GM18951 (cell line): ENCODE data around the gene HSD17B13.
"Not testable (repeated sequence)": the region's sequence is repeated elsewhere in the genome, so short reads cannot be mapped to it uniquely, and the experiment has no call there.

ENCODE experiments used
- POLR2A ChIP-seq: IDR thresholded peaks from 4 replicates; pipeline ENCODE4 v1.6.1; 2011; ENCODE audit warnings: mild to moderate bottlenecking; ENCODE audit not compliant: insufficient read length, insufficient read depth; ENCODE audit errors: extremely low read depth
- in situ Hi-C: fragments of 300-500 bp; cut with MboI; formaldehyde crosslinking; loops from one replicate; pipeline ENCODE4 v1.12.0; 2022; ENCODE audit warnings: low sequenced_read_pairs, mixed read lengths, inconsistent platforms; ENCODE audit not compliant: unreplicated experiment

Gene HSD17B13

GRCh38 chr4:87322754-87323153 is at the start of gene HSD17B13:
Gene HSD17B13, minus strand, starts transcription at chr4:87322882. Its CDS starts 41 bp downstream, at chr4:87322841.
- in situ Hi-C loops: no loop called here
- no peak for TF ChIP-seq POLR2A

DNA sequence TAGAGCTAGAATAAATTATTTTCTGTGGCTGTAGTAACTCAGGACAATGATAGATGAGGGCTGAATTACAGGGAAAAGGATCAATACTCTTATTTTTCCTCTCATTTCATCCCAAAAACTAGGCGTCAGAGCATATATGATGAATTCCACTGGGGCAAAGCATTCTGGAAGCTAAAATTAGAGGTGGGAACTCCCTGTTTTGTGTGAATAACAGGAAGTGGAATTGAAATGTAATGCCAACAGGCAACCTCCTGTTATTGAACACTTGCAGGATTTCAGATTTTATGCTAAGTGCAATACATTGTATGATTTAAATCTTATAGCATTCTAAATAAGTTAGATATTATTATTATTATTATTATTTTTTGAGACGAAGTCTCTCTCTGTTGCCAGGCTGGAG is 47.4 kb upstream of the HSD17B13 start:
- in situ Hi-C loops: loop anchor here (10.0 kb wide), 1 partner anchor 95 kb away; no protein-coding TSS in a partner anchor
- TF ChIP-seq POLR2A: no peak

- in situ Hi-C loops: no loop called here
- TF ChIP-seq POLR2A: no peak
These were observed 44.0 kb upstream of the HSD17B13 start for GRCh38 chr4:87366521-87367162.

DNA sequence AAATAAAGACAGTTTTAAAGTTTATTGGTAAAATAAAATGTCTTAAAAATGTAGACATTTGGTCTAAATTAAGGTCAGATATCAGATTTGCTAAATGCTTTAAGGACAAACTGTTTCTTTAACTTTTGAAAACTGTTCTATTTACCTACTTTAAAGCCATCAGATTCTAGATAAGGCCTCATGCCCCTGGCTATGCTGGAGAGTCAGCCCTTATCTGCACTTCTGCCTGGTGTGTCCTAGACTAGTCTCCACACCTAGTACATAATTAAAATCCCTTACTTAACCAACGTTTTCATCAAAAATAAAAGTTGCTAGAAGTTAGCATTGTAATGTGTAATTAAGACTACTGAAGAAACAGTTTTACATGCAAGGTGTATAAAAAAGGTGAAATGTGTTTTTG is 42.7 kb upstream of the HSD17B13 start:
- in situ Hi-C loops: no loop called here
- no peak for TF ChIP-seq POLR2A

GRCh38 chr4:87363552-87363951 is 40.9 kb upstream of the HSD17B13 start:
- in situ Hi-C loops: no loop called here
- no peak for TF ChIP-seq POLR2A

GRCh38 chr4:87360338-87360935 is 37.8 kb upstream of the HSD17B13 start:
- TF ChIP-seq POLR2A: no peak
- in situ Hi-C loops: no loop called here

DNA sequence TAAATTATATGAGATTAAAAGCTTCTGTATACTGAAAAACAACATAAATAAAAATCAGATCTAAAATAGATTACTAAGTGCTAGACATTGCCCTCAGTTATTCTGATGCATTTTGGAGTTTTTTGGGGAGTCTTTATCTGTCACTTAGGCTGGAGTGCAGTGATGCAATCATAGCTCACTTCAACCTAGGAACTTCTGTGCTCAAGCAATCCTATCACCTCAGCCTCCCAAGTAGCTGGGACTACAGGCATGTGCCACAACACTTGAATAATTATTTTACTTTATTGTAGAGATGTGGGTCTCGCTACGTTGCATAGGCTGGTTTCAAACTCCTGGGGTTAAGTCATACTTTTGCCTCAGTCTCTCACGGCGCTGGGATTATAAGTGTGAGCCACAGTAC is 36.6 kb upstream of the HSD17B13 start:
- TF ChIP-seq POLR2A: no peak
- in situ Hi-C loops: no loop called here

DNA sequence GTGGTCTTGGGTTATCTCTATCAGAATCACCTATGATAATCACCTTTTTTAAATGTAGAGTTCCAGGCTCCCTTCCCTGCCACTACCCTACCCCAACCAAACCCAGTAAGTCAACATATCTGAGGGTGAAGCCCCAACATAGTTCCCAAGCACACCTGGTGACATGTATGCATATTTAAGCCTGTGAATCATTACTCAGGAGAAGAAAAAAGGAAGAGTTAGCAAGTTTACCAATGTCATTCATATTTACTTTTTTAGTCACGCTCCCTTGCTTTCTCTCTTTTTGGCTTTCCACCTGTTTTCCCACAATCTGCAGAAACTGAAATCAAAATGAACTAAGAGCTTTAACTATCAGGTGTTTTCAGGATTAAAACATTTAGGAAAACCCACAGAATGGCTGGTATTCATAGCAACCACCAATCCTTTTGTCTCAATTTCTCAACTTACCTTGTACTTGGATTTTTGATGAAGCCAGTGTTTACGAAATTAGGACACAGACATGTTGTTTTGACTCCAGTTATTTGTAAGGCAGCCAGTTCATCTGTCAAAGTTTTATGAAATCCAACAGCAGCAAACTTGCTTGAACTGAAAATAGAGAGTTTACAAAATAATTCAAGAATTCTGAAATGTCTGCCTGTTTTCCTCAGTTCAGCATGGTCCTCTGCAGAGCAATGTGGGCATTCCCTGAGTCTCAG is 34.3 kb upstream of the HSD17B13 start:
- TF ChIP-seq POLR2A: no peak
- in situ Hi-C loops: no loop called here

DNA sequence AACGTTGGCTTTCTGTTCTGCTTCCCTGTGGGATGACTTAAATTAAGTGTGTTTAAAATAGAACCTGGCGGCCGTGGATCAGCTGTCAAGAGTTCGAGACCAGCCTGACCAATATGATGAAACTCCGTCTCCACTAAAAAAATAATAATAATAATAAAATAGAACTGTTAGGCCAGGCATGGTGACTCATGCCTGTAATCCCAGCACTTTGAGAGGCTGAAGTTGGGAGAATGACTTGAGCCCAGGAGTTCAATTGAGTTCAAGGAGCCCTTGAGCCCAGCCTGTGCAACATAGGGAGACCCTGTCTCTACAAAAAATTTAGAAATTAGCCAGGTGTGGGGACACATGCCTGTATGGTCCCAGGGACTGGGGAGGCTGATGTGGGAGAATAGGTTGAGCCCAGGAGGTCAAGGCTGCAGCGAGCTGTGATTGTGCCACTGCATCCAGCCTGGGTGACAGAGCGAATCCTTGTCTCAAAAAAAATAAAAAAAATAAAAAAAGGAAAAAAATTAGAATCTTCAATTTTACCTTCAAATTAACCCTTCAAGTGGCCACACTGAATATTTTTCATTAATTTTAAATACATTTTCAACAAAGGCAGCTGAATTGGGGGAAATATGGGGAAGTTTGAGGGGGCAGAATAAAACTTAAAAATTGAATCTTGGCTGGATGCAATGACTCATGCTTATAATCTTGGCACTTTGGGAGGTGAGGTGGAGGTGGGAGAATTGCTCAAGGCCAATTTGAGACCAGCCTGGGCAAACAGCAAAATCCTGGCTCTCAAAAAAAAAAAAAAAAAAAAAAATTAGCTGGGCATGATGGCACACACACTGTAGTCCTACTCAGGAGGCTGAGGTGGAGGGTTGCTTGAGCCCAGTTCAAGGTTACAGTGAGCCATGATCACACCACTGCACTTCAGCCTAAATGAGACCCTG is 31.8 kb upstream of the HSD17B13 start:
- no peak for TF ChIP-seq POLR2A
- in situ Hi-C loops: no loop called here

DNA sequence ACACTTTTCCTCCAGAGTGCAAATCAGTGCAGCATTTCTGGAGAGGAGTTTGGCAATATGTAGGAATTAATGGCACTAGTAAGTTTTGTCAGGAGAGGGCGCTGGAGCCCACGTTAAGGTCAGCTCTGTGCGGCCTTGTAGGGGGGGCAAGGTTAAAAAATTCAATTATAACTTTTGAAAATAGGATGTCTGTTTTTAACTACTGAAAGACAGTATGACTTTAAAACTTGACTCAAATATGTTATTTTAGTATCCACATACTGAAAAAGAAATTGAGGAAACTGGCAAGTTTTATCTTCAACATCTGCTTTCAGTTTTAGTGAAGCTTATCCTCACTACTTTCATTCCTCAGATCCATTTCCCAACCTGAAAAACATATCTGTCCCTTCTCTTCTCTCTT is 30.9 kb upstream of the HSD17B13 start:
- in situ Hi-C loops: no loop called here
- TF ChIP-seq POLR2A: no peak

GRCh38 chr4:87345139-87345538 is 22.5 kb upstream of the HSD17B13 start:
- no peak for TF ChIP-seq POLR2A
- in situ Hi-C loops: no loop called here

DNA sequence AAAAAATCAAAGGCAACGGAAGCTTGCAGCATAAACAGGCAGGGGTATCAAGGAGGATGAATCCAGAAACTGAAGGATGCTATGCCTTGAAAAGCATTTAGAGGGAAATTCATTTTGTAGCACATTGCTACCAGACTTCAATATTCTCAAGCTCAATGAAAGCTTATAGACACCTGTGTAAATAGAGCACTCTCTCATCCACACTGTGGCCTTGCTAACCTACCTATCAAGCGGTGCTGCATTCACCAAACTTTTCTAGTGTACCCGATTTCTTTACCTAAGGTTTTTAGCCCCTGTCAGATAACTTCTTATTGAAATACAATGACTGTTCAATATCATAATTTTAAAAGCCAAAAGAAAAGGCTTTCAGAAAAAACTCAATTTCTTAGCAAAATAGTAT is 20.2 kb upstream of the HSD17B13 start:
- in situ Hi-C loops: no loop called here
- no peak for TF ChIP-seq POLR2A

GRCh38 chr4:87341954-87342635 is 19.4 kb upstream of the HSD17B13 start:
- in situ Hi-C loops: not testable (repeated sequence)
